Prostate gland (tissue), 2 donors: ENCODE results near the gene TBX15. TPM values are rescaled to one million over a fixed set of nuclear protein-coding genes. Genes with fewer than 3 reads are reported as not detected.
A peak's percentile ranks its signal among the peaks of the same experiment; 100 is the strongest.

Experiments
- DNase-seq: peaks from one replicate; pipeline ENCODE4 v3.0.0-alpha.2; 2019; ENCODE audit warnings: low spot score
- H3K27ac ChIP-seq, 2 donors: fragments of 200-600 bp; sonication (generic); 2 replicates each; pipeline ENCODE4 v1.5.1; 2017 to 2019
- H3K27me3 ChIP-seq: fragments of 200-600 bp; sonication (generic); replicated peaks from 2 replicates; pipeline ENCODE4 v1.5.1; 2019; ENCODE audit not compliant: insufficient read depth
- H3K36me3 ChIP-seq, 2 donors: fragments of 200-600 bp; sonication (generic); 1 replicate in 1 of 2; 2 replicates in 1 of 2; pipeline versions ENCODE4 v1.5.1 to v1.8.1; 2017 to 2019
- H3K4me1 ChIP-seq: fragments of 200-600 bp; sonication (generic); replicated peaks from 2 replicates; pipeline ENCODE4 v1.5.1; 2019
- H3K4me3 ChIP-seq, 2 donors: fragments of 200-600 bp; sonication (generic); 2 replicates each; pipeline ENCODE4 v1.5.1; 2017 to 2019
- H3K9me3 ChIP-seq: fragments of 200-600 bp; sonication (generic); 2 replicates; pipeline ENCODE4 v1.5.1; 2017
- POLR2A ChIP-seq: fragments of 450-650 bp; IDR thresholded peaks from one replicate; pipeline ENCODE4 v1.6.1; 2016; ENCODE audit warnings: antibody characterized with exemption, mild to moderate bottlenecking
- POLR2AphosphoS5 ChIP-seq: sonication (generic); formaldehyde crosslinking; IDR thresholded peaks from one replicate; pipeline ENCODE4 v1.6.1; 2017; ENCODE audit warnings: antibody characterized with exemption
- WGBS: methylation state at CpG from one replicate; pipeline ENCODE4 v1.1.5; 2018; 5-methylcytosine and 5-hydroxymethylcytosine counted together
- intact Hi-C: fragments of 100-400 bp; cut with DNase I; formaldehyde crosslinking; loops from one replicate; pipeline ENCODE4 v1.14.2; 2022
- total RNA-seq, 2 donors: library from RNA; depleted of rRNA; stranded (reverse); fragments of >200 nt; gene quantifications; one replicate each; pipeline ENCODE4 v1.1.0, GENCODE V29; 2016
- TF ChIP-seq, protein P1 (sequence below), 4 experiments: fragments of 200-600 bp in 2 of 4; fragments of 450-650 bp in 2 of 4; sonication (generic) in 2 of 4; IDR thresholded peaks; 1 replicate in 3 of 4; 2 replicates in 1 of 4; pipeline ENCODE4 v1.5.1; 2016 to 2019; ENCODE audit warnings: antibody characterized with exemption in 4 of 4, mild to moderate bottlenecking in 2 of 4, moderate library complexity in 2 of 4

Gene TBX15
- total RNA-seq, 2 donors from 2014 or later, result 0.40 to 0.87 TPM

DNA sequence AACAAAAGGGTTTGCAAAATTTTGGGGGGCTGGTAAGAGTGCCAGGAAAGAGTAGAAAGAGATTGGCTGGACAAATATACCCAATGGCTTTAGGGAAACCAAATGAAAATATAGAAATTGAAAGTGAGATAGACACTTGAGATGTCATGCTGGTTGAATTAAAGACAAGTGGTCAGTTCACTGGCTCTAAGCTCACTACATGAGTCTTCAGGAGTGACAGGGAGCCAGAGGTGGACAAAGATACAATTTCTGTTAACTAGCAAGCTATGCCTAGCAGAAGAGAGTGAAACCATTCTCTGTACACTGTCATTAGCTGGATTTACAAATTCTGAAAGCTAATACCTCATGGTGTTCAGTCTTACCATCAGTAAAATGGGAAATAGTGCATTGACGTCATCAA, 82.5 kb downstream of the TBX15 start:
- Histone ChIP-seq H3K27ac (no peak overlapping the region), H3K4me1 (no peaks in the 10 kb centered on the region), H3K27me3 (no peaks in the 10 kb centered on the region), H3K36me3 (no peaks in the 10 kb centered on the region), H3K4me3 (no peak overlapping the region), H3K9me3 (no peaks in the 10 kb centered on the region)
- WGBS, result 76% methylated on average over 1 of the region's 1 CpG
- intact Hi-C loops, result no loop called here
- no peak for TF ChIP-seq POLR2AphosphoS5
- TF ChIP-seq, protein P1, sequence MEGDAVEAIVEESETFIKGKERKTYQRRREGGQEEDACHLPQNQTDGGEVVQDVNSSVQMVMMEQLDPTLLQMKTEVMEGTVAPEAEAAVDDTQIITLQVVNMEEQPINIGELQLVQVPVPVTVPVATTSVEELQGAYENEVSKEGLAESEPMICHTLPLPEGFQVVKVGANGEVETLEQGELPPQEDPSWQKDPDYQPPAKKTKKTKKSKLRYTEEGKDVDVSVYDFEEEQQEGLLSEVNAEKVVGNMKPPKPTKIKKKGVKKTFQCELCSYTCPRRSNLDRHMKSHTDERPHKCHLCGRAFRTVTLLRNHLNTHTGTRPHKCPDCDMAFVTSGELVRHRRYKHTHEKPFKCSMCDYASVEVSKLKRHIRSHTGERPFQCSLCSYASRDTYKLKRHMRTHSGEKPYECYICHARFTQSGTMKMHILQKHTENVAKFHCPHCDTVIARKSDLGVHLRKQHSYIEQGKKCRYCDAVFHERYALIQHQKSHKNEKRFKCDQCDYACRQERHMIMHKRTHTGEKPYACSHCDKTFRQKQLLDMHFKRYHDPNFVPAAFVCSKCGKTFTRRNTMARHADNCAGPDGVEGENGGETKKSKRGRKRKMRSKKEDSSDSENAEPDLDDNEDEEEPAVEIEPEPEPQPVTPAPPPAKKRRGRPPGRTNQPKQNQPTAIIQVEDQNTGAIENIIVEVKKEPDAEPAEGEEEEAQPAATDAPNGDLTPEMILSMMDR (IDR thresholded peaks at IDR 0.05), result no peak
- TF ChIP-seq POLR2A, result no peak
- DNase-seq, result no peak

- no peak for TF ChIP-seq POLR2A
- TF ChIP-seq, protein P1 (IDR thresholded peaks at IDR 0.05), result no peak
- TF ChIP-seq POLR2AphosphoS5, result no peak
- no peaks in the 10 kb centered on the region for H3K9me3 ChIP-seq
- intact Hi-C loops, result no loop called here
- H3K27ac ChIP-seq, result no peak overlapping the region
- H3K4me1 ChIP-seq, result no peaks in the 10 kb centered on the region
- H3K27me3 ChIP-seq, result no peaks in the 10 kb centered on the region
- no peak for DNase-seq
- 70% methylated on average over 6 of the region's 6 CpGs for WGBS
- no peak overlapping the region for H3K4me3 ChIP-seq
- no peaks in the 10 kb centered on the region for H3K36me3 ChIP-seq
Measured at GRCh38 chr1:118905196-118905595, 82.9 kb downstream of the TBX15 start.

DNA sequence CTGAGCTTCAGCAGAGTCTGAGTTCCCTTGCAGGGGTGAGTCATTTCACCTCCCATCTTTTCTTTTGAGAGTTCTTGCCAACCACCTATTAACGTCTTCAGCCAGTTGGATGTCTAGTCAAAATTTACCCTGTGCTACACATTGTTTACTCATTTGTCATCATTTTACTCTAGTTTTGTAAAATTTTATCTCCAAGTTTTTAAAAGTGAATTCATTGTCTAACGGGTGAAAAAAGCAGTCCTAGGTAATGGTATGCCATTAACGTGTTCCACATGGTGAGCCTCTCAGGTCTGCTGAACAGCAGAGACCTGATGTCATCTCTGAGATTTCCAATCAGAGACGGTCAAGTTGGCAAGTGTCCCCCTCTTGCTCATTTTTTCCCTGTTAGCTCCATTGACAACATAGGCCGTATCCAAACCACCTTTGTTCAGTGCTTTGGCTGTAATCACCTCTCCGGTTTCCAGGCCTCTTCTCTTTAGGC, 85.4 kb downstream of the TBX15 start:
- intact Hi-C loops, result no loop called here
- Histone ChIP-seq H3K4me1 (no peaks in the 10 kb centered on the region), H3K27me3 (no peaks in the 10 kb centered on the region), H3K4me3 (no peak overlapping the region), H3K27ac (no peak overlapping the region), H3K9me3 (no peaks in the 10 kb centered on the region), H3K36me3 (no peaks in the 10 kb centered on the region)
- no peak for TF ChIP-seq POLR2A
- no peak for TF ChIP-seq POLR2AphosphoS5
- TF ChIP-seq, protein P1 (IDR thresholded peaks at IDR 0.05), result no peak
- DNase-seq, result no peak
- 80% methylated on average over 6 of the region's 6 CpGs for WGBS

- Histone ChIP-seq H3K4me3 (no peak overlapping the region), H3K27ac (no peak overlapping the region), H3K4me1 (no peaks in the 10 kb centered on the region), H3K36me3 (no peaks in the 10 kb centered on the region), H3K9me3 (no peaks in the 10 kb centered on the region), H3K27me3 (no peaks in the 10 kb centered on the region)
- WGBS, result 94% methylated on average over 2 of the region's 2 CpGs
- TF ChIP-seq, protein P1 (IDR thresholded peaks at IDR 0.05), result no peak
- no peak for TF ChIP-seq POLR2AphosphoS5
- no peak for TF ChIP-seq POLR2A
- intact Hi-C loops, result no loop called here
- no peak for DNase-seq
Measured at GRCh38 chr1:118902299-118902698, 85.8 kb downstream of the TBX15 start.

GRCh38 chr1:118900643-118901440, 87.3 kb downstream of the TBX15 start:
- no peak for DNase-seq
- Histone ChIP-seq H3K36me3 (no peaks in the 10 kb centered on the region), H3K4me1 (no peaks in the 10 kb centered on the region), H3K4me3 (no peak overlapping the region), H3K27ac (peak overlapping the region in 1 of 2 donors; percentile 9), H3K9me3 (no peaks in the 10 kb centered on the region), H3K27me3 (no peaks in the 10 kb centered on the region)
- intact Hi-C loops, result no loop called here
- TF ChIP-seq, protein P1 (IDR thresholded peaks at IDR 0.05), result no peak
- TF ChIP-seq POLR2AphosphoS5, result peak; percentile 15
